HG02610 (cell line): ENCODE results near the gene AMZ1.
"Not testable (repeated sequence)": the region's sequence is repeated elsewhere in the genome, so short reads cannot be mapped to it uniquely, and the experiment has no call there.

Experiments used
- ATAC-seq: cut with Tn5 transposase; IDR thresholded peaks from one replicate; pipeline ENCODE4 v1.9.1; 2021; ENCODE audit warnings: mild to moderate bottlenecking, moderate library complexity; ENCODE audit not compliant: unreplicated experiment

The AMZ1 gene

GRCh38 chr7:2724453-2725177 is 36.6 kb downstream of the AMZ1 start:
- ATAC-seq = no peak

GRCh38 chr7:2725178-2726105 is 37.4 kb downstream of the AMZ1 start:
- no peak for ATAC-seq

DNA sequence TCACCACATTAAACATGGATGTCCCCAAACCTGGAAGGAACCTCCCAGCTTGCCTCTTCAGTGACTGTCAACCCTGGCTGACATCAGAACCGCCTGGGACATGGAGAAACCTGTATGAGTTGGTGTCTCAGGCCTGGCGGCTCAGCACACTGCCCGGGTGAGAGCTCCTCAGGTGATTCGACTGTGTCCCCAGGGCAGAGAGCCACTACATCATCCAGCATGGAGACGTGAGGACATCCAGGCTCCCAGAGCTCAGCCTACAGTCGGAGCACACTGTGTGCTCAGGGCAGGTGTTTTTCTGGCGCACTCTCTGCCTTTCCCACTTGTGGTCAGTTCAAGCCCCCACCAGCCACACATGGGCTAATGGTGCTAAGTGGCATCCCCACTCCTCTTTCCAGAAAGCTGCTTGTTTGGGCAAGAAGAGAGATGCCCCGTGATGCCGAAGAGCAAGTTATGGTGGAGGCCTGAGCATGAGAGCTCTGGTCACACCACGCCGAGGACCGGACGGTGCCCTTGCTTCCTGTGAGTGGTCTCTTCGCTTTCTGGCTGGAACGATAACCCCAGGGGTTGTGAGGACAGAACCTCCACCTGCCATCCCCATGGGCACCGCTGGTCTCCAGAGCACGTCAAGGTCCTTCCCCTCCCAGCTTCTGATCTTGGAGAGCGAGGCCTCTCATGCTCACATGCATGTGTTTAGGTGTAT is 38.5 kb downstream of the AMZ1 start:
- ATAC-seq = no peak

DNA sequence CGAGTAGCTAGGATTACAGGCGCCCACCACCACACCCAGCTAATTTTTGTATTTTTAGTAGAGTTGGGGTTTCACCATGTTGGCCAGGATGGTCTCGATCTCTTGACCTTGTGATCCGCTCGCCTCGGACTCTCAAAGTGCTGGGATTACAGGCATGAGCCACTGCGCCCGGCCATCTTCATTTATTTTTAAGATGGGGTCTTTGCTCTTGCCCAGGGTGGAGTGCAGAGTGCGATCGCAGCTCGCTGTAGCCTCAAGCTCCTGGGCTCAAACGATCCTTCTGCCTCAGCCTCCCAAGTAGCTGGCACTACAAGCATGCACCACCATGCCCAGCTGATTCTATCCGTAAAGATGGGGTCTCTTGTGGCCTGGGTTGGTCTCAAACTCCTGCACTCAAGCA is 39.2 kb downstream of the AMZ1 start:
- ATAC-seq = not testable (repeated sequence)

GRCh38 chr7:2728316-2729030 is 40.5 kb downstream of the AMZ1 start:
- ATAC-seq = no peak

DNA sequence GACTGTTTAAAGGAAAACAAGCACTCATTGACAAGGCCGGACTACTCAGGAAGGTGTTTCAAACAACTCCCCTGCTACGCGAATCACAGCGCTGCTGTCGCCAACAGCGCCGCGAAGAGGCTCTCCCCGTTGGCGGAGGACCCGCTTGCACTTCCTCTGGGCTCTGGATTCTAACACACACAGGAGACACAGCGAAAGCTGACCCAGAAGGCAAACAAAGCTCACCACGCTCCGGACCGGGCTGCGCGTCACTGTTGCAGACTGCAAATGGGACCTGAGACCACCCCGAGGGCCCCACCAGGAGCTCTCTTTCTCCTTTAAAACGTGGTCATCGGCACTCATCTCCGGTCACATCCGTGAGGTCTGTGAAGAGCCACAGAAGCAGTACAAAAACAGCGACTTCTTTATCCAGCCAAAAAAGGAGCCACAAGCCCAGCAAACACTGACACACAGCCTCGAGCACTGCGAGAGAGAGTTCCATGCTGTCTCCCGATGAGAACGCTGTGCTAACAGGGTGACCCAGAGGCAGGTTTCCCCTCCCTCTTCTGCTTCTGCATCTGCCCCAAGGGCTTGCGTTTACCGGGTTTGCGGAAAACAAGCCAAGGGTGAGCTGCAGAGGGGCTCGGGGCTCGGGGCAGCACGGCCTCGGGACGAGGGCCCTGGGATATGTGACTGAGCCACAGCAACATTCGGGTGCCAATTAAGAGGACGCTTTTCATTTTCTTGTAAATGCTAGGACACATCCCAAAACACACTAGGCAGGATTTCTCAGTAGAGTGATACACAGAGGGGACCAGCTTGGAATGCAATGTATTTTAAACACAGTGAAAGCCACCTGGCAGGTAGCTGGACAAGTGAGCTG is 41.3 kb downstream of the AMZ1 start:
- ATAC-seq = no peak

- ATAC-seq = no peak
Measured at GRCh38 chr7:2729893-2730716, 42.1 kb downstream of the AMZ1 start.

GRCh38 chr7:2730846-2731770 is 43.1 kb downstream of the AMZ1 start:
- no peak for ATAC-seq

- ATAC-seq = no peak
Measured at GRCh38 chr7:2732388-2732787, 44.4 kb downstream of the AMZ1 start.

- ATAC-seq = no peak
Measured at GRCh38 chr7:2732959-2733584, 45.1 kb downstream of the AMZ1 start.

- no peak for ATAC-seq
Measured at GRCh38 chr7:2734084-2734686, 46.2 kb downstream of the AMZ1 start.

- ATAC-seq = no peak
Measured at GRCh38 chr7:2734751-2735571, 47.0 kb downstream of the AMZ1 start.

- ATAC-seq = no peak
Measured at GRCh38 chr7:2735744-2736143, 47.7 kb downstream of the AMZ1 start.

DNA sequence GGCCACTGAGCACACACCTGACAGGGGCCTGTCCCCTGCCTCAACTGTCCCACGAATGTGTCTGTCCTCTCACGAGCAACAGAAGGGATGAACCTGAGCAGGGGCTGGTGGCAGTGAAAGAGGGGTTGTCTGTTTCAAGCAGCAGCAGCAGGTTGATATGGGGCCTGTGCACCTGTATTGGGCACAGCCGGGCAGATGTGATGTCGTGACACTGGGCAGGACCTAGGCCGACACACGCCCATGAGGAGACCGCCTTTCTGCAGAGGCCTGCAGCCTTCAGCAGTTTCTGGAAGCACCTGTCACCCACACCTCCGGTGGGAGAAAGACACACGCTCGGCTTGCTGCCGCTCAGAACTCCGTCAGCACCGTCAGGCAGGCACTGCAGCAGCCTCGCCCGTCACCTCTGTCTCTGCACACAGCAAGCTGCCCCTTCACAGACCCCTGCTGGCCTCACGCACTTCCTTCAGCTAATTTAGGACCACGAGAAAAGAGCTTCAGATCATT is 48.5 kb downstream of the AMZ1 start:
- ATAC-seq = no peak

DNA sequence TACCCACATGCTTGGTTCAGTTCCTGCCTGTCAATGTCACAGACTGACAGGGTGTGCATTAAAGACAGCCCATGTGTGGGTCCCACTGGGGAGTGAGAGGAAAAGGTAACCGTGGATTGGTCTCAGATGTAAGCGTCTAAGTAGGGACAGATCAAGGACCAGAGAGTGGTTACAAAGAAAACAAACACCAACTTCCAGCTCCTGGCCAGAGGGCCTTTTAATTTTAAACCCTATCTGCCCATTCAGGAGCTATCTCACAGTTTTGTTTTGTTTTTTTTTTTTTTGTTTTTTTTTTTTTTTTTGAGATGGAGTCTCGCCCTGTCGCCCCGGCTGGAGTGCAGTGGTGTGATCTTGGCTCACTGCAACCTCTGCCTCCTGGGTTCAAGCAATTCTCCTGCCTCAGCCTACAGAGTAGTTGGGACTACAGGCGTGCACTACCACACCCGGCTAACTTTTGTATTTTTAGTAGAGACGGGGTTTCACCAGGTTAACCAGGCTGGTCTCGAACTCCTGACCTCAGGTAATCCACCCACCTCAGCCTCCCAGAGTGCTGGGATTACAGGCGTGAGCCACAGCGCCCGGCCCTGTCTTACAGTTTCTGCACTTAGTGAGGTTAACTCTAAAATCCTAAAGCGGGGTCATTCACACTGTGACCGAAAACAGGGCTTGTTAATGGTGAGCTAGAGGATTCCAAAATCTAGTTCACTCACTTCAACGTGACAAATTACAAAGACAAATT is 49.2 kb downstream of the AMZ1 start:
- ATAC-seq = not testable (repeated sequence)
